Measurements from ENCODE around the gene ATP6V1G2.

ATP6V1G2 gene

DNA sequence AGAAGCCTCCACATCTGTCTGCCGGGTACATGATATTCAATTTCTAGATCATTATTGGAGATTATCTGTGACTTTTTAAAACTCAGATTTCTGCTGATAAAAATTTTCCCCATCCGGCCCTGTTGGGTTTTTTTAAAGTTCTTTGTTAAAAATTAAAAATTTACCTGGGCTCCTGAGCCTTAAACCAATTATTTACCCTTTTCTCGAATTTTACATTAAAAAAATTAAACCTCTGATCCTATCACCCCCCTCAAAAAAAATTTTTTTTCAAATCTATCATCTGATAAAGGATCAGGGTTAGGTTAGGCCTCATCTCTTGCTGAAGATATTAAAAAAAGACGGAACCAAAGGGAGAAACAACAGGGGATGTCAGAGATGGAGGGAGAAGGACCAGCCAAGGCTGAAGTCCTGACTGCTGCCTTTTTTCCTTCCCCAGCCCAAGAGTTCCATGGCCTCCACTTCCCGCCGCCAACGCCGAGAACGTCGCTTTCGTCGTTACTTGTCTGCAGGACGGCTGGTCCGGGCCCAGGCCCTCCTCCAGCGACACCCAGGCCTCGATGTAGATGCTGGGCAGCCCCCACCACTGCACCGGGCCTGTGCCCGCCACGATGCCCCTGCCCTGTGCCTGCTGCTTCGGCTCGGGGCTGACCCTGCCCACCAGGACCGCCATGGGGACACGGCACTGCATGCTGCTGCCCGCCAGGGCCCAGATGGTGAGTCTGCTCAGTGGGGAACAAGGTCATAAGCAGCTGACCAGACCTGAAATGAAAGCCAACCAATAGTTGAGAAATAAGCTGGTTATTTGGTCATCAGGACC, 1.5 kb upstream of the ATP6V1G2 start:
- DNase-seq, result no peak

GRCh38 chr6:31546958-31547726, 734 bp upstream of the ATP6V1G2 start, which contains the start of gene NFKBIL1:
TSS of gene NFKBIL1 (plus strand) at chr6:31547608. CDS start at chr6:31547695, 87 bp downstream.
- DNase-seq, result peak; percentile 95 to 98

GRCh38 chr6:31545291-31545690, 1.1 kb downstream of the ATP6V1G2 start:
- DNase-seq, result no peak

DNA sequence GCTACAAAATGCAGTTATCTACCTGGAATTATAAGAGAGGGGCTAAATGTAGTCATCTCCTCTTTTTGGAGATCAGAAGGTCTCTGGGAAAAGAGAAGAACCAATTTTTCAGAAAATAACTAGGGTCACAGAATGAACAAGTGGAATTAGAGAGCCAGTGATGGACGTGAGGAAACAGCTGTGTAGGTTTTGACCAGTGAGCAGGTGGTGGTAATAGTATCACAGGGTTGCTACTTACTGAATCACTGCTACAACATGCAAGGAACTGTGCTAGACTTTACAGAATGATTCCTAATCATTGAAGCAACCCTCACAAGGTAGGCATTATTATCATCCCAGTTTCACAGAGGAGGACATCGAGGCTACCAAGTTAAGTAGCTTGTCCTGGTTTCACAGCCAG, 1.7 kb downstream of the ATP6V1G2 start:
- DNase-seq, result no peak

DNA sequence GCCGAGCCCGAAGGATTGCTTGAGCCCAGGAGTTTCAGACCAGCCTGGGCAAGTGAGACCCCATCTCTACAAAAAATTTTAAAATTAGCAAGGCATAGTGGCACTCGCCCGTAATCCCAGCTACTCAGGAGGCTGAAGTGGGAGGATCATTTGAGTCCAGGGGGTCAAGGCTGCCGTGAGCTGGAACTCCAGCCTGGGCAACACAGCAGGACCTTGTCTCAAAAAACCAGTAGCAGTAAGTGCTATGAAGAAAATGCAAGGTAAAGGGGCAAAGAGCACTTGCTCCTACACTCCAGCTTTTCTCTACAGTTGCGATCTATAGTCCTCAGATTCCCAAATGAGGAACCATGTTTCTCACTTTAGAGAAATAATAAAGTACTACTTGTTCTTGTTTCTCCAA, 2.8 kb downstream of the ATP6V1G2 start:
- DNase-seq, result no peak

DNA sequence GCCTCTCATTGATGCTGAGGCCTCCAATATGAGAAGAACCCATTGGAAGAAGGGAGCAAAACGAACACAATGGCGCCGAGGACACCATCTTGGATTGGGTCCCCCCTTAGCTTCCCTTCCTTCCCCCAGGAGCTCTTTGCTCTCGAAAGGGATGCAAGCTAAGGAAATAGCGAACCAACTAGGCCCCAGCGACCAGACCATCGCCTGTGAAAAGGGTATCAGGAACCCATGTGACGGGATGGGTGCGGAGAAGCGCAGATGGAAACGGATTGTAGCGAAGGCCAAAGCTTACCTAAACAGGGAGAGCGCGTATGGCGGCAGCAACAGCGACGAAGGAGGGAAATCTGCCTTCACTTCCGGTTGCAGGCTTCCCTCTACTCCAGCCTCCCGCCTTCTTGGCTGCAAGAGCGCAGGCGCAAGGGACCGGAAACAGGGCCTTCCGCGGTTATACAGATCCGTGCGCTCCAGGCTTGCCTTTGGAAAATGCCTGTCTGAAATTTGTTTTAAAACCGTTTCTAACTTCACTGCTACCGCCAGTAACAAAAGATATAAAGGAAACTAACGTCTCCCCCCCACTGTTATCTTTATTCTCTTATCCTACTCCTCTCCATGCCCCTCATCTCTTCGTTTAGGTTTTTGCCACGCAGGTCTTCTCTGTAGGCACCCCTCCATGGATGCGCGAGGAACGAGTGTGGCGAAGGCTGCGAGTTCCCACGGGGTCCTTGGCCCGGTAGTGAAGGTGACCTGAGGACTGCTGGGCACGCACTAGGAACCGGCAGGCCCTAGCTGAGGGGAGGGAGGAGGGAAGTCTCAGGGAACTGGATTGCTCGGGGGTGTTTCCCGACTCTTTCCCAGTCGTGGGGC, 4.5 kb downstream of the ATP6V1G2 start, which contains the start of gene DDX39B:
Gene DDX39B, minus strand, starts transcription at position 346 of the 864 bp plus-strand sequence. CDS start 1,471 bp downstream, outside the sequence.
- peak; percentile 96 for DNase-seq

GRCh38 chr6:31541059-31541657, 5.2 kb downstream of the ATP6V1G2 start:
- DNase-seq, result peak; percentile 5 to 31

GRCh38 chr6:31540640-31541039, 5.8 kb downstream of the ATP6V1G2 start:
- no peak for DNase-seq

- no peak for DNase-seq
Measured at GRCh38 chr6:31538805-31539400, 7.5 kb downstream of the ATP6V1G2 start.

DNA sequence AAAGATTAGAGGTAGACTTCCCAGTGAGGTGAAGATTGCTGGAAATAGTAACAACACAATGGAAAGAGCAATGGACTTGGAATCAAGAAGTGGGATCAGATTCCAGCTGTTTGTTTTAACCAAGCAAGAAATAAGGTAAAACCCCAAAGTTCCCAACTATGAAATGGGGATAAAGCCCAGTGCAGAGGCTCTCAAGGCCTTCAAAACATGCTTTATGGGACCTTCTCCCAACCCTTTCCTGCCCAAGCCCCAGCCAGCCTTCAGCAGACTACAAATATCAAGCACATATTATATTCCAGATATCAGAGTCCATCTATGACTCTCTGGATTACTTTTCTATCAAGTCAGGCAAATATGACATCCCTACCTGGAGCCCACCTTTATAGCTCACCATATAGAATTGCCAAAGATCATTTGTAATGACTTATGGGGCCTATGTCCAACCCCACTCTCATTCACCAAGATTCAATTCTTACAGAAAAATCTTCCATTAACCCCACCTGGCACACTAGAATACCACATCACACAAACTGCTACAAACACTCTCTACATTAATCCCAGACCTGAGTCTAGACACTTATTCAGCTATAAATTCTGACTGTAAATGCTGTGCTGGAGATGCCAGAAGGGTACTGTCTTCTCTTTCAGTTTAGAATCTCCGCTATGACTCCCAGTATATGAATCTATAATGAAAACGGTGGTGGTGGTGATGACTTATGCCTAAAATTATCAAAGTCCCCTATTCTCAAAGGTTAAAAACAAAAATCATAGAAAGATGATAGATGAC, 10.7 kb downstream of the ATP6V1G2 start:
- no peak for DNase-seq

DNA sequence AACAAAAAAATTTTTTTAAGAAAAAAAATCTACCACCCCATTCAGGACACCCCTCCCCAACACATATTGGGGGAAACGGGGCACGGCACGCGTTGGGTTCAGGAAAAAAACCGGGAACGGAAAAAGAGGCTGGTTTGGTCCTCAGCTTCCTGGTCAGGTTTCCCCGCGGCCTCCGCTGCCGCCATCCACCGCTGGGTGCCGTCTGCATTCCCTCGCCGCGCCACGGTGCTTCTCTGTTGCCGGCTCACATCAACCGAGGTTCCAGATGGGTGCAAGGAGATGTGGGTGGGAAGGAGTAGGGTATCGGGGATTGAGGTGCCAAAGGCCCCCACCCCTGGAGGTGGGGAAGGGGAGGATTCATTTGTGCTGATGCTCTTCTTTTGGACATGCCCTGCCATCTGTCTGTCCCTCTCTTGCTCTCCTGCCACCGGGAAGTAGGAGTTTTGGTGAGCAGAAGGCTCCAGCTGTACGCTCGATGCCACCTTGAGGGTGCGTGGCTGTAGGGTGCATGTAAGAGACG, 11.8 kb downstream of the ATP6V1G2 start:
- DNase-seq, result no peak

GRCh38 chr6:31534011-31534410, 12.4 kb downstream of the ATP6V1G2 start:
- DNase-seq, result no peak

DNA sequence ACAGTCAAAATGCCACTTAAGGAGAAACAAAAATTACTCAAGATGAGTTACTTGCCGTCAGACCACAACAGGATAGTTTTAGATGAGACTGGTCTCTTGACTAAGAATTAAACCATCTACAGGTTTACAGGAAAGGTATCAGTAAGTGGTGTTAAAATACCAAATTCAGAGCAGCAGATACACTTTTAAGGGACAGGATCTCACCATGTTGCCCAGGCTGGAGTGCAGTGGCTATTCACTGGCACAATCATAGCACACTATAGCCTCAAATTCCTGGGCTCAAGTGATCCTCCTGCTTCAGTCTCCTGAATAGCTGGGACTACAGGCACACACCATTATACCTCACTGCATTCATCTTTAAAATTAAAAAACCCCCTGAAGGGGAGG, 13.0 kb downstream of the ATP6V1G2 start:
- no peak for DNase-seq

DNA sequence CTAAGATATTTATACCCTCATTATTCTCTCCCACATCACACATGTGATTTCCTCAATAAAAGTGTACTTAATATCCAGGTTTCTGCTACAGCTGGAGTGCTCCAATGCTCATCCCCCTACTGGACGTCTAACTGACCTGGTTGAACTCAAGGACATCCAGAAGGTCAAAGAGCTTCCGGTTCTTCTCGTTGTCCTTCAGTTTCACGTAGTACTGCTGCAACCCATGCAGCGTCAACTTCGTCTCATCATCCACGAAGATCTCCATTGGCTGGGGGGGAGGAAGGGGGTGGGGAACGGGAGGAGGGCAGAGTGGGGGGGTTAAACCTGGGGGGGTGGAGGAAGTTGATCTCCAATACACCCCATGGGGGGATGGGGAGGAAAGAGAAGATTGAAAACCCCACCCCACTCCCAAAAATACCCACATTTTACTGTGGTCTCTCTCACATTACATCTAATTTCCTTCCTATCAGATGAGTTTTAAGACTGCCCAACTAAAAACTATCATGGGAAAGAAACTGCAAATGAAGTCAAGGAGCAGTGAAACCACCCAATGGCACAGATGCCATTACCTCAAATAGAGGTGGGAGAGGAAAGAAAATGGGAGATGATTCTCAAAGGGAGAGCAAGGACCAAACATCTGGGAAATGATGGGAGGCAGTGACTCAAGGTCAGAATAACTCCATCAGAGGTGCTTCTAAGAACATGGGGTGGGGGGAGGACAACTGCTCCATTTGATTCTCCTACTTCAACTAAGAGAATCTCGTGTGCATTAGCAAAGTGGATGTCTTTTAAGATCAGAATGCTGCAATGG, 13.6 kb downstream of the ATP6V1G2 start:
- no peak for DNase-seq

DNA sequence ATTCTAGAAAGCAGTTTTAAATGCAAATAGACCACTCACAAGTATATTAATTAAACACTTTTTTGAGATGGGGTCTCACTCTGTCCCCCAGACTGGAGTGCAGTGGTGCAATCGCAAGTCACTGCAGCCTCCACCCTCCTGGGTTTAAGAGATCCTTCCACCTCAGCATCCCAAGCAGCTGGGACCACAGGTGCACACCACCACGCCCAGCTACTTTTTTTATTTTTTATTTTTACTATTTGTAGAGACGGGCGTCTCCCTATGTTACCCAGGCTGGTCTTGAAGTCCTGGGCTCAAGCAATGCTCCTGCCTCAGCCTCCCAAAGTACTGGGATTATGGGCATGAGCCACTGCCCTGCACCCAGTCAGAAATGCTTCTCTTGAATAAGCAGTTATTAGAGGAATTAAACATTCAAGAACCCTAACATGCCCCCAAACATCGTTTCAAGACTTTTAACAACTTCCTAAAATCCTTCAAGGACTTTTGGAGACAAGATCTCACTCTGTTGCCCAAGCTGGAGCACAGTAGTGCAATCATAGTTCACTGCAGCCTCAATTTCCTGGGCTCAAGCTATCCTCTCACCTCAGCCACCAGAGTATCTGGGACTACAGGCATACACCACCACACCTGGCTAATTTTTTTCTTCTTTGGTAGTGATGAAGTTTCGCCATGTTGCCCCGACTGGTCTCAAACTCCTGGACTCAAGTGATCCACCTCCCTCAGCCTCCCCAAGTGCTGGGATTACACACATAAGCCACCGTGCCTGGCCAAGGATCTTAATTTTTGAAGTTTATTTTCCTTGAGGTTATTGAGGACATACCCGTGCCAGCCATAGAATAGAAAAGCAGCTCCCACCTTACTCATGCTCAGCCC, 14.4 kb downstream of the ATP6V1G2 start:
- no peak for DNase-seq

- DNase-seq, result no peak
Measured at GRCh38 chr6:31531162-31531561, 15.2 kb downstream of the ATP6V1G2 start.

- DNase-seq, result no peak
Measured at GRCh38 chr6:31530659-31531058, 15.7 kb downstream of the ATP6V1G2 start.

GRCh38 chr6:31529329-31530150, 16.9 kb downstream of the ATP6V1G2 start:
- no peak for DNase-seq
